ENCODE results near the gene VWA3A. TPM values are rescaled to one million over a fixed set of nuclear protein-coding genes. Genes with fewer than 3 reads are reported as not detected.

The VWA3A gene
- total RNA-seq, 4 donors from 2014 or later, result 0.35 to 0.40 TPM; not detected in 2

- TF ChIP-seq POLR2AphosphoS5 (IDR thresholded peaks at IDR 0.05) (no peak), POLR2A (IDR thresholded peaks at IDR 0.05) (no peak)
- TF ChIP-seq, protein P1, sequence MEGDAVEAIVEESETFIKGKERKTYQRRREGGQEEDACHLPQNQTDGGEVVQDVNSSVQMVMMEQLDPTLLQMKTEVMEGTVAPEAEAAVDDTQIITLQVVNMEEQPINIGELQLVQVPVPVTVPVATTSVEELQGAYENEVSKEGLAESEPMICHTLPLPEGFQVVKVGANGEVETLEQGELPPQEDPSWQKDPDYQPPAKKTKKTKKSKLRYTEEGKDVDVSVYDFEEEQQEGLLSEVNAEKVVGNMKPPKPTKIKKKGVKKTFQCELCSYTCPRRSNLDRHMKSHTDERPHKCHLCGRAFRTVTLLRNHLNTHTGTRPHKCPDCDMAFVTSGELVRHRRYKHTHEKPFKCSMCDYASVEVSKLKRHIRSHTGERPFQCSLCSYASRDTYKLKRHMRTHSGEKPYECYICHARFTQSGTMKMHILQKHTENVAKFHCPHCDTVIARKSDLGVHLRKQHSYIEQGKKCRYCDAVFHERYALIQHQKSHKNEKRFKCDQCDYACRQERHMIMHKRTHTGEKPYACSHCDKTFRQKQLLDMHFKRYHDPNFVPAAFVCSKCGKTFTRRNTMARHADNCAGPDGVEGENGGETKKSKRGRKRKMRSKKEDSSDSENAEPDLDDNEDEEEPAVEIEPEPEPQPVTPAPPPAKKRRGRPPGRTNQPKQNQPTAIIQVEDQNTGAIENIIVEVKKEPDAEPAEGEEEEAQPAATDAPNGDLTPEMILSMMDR (IDR thresholded peaks at IDR 0.05), result no peak
- WGBS, 2 donors (ENCODE audit: low coverage in 1 of 2), result 86 to 90% methylated on average over 1 of the region's 1 CpG
- no peaks in the 10 kb centered on the region for H3K27me3 ChIP-seq
- H3K4me1 ChIP-seq, result peaks cover 0 to 20% (median 0%) of the 10 kb centered on the region in 3 donors
- no peak overlapping the region for H3K27ac ChIP-seq
- H3K4me3 ChIP-seq, result no peak overlapping the region
- H3K36me3 ChIP-seq, result peaks cover 0 to 3% of the 10 kb centered on the region in 2 donors
- ATAC-seq, result no peak
- H3K9me3 ChIP-seq, result no peaks in the 10 kb centered on the region
Measured at GRCh38 chr16:22075776-22076175, 16.6 kb upstream of the VWA3A start.

- 50 to 62% methylated on average over 5 to 7 of the region's 8 CpGs for WGBS, 2 donors (ENCODE audit: low coverage in 1 of 2)
- no peak for ATAC-seq
- TF ChIP-seq EP300 (IDR thresholded peaks at IDR 0.05) (no peak), POLR2AphosphoS5 (IDR thresholded peaks at IDR 0.05) (no peak), POLR2A (IDR thresholded peaks at IDR 0.05) (no peak)
- TF ChIP-seq, protein P1 (IDR thresholded peaks at IDR 0.05), result peak; percentile 63 to 78 (median 64)
Measured at GRCh38 chr16:22077700-22078313, 14.5 kb upstream of the VWA3A start.

DNA sequence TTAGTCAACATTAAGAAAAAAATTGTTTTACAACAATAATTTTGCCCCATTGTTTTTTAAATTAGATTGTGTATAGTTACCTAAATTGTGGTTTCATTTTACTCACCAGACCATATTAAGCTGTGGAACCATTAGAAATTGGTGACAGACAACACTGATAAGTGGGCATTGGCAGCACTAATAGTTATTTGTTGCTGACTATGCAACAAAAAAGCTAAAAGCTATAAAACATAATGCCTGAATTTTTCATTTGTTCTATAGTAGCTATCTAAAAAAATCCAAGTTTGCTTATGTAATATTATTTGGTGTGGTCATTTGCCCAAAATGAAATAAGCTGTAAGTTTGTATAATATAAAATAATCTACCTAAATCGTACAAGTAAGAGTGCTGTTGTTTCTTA, 13.7 kb upstream of the VWA3A start:
- peaks cover 2 to 11% (median 3%) of the 10 kb centered on the region in 3 donors for H3K4me1 ChIP-seq
- no peaks in the 10 kb centered on the region for H3K27me3 ChIP-seq
- no peak overlapping the region for H3K4me3 ChIP-seq
- no peak for TF ChIP-seq EP300 (IDR thresholded peaks at IDR 0.05)
- no peak for TF ChIP-seq POLR2AphosphoS5 (IDR thresholded peaks at IDR 0.05)
- TF ChIP-seq, protein P1 (IDR thresholded peaks at IDR 0.05), result no peak
- no peak for TF ChIP-seq POLR2A (IDR thresholded peaks at IDR 0.05)
- H3K9me3 ChIP-seq, result no peaks in the 10 kb centered on the region
- no peak overlapping the region for H3K27ac ChIP-seq
- ATAC-seq, result no peak
- WGBS, 2 donors (ENCODE audit: low coverage in 1 of 2), result 25 to 43% methylated on average over 1 of the region's 1 CpG
- H3K36me3 ChIP-seq, result peaks cover 0 to 6% of the 10 kb centered on the region in 2 donors

More at GRCh38 chr16:22077700-22078313, 14.5 kb upstream of the VWA3A start:
- peaks cover 0 to 6% of the 10 kb centered on the region in 2 donors for H3K36me3 ChIP-seq
- no peak overlapping the region for H3K27ac ChIP-seq
- H3K4me3 ChIP-seq, result no peak overlapping the region
- H3K4me1 ChIP-seq, result peaks cover 0 to 7% (median 0%) of the 10 kb centered on the region in 3 donors
- no peaks in the 10 kb centered on the region for H3K27me3 ChIP-seq
- H3K9me3 ChIP-seq, result no peaks in the 10 kb centered on the region

DNA sequence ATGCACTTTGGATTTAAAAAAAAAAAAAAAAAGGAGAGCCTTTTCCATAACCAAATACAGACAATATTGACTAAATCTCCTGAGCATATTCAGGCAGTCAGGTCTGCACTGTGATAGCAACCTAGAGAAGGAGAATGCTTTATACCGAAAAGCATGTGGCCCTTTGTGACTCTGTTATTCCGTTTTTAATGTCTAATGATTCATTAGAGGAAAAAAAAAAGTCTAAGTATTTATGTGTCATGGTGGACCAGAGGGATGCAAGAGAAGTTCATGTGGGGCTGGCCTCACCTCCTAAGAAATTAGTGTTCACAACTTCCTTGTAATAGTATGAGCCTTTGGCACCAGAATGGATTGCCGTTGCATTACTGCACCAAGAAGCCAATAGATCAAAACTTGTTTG, 11.3 kb upstream of the VWA3A start:
- WGBS, 2 donors (ENCODE audit: low coverage in 1 of 2), result 85 to 91% methylated on average over 3 of the region's 3 CpGs
- peaks cover 0 to 21% of the 10 kb centered on the region in 2 donors for H3K36me3 ChIP-seq
- TF ChIP-seq, protein P1 (IDR thresholded peaks at IDR 0.05), result no peak
- TF ChIP-seq POLR2A (IDR thresholded peaks at IDR 0.05), result no peak
- TF ChIP-seq POLR2AphosphoS5 (IDR thresholded peaks at IDR 0.05), result no peak
- TF ChIP-seq EP300 (IDR thresholded peaks at IDR 0.05), result no peak
- no peak overlapping the region for H3K4me3 ChIP-seq
- no peaks in the 10 kb centered on the region for H3K27me3 ChIP-seq
- no peaks in the 10 kb centered on the region for H3K9me3 ChIP-seq
- ATAC-seq, result no peak
- H3K27ac ChIP-seq, result no peak overlapping the region
- peaks cover 2 to 9% (median 3%) of the 10 kb centered on the region in 3 donors for H3K4me1 ChIP-seq

DNA sequence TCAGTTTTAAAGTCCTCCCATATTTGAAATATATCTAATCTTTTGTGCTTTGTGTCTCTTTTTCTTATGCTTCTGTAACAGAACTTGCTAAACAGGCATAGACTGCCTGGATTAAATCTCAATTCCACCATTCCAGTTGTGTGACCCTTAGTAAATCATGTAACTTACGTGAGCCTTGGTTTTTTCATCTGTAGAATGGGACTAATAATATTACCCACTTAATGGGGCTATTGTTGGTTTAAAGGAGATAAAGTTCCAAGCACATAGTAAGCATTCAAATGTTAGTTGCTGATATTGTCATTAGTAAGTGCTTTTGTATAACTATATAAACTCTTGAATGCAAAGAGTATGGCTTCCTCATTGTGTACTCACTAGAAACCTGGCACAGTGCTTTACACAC, 5.9 kb upstream of the VWA3A start:
- Histone ChIP-seq H3K4me3 (no peak overlapping the region), H3K27me3 (no peaks in the 10 kb centered on the region), H3K4me1 (peaks cover 2 to 9% (median 3%) of the 10 kb centered on the region in 3 donors), H3K27ac (no peak overlapping the region), H3K36me3 (peaks cover 0 to 28% of the 10 kb centered on the region in 2 donors), H3K9me3 (no peaks in the 10 kb centered on the region)
- ATAC-seq, result no peak
- whole genome bisulfite sequencing, 2 donors (ENCODE audit: low coverage in 1 of 2), result 88 to 92% methylated on average over 1 of the region's 1 CpG
- TF ChIP-seq EP300 (IDR thresholded peaks at IDR 0.05) (no peak), POLR2AphosphoS5 (IDR thresholded peaks at IDR 0.05) (no peak), POLR2A (IDR thresholded peaks at IDR 0.05) (no peak)
- TF ChIP-seq, protein P1 (IDR thresholded peaks at IDR 0.05), result no peak

All from gastroesophageal sphincter (tissue), 4 donors.